Measurements from ENCODE around the gene CLPX. TPM values are rescaled to one million over a fixed set of nuclear protein-coding genes. Genes with fewer than 3 reads are reported as not detected.

Gene CLPX
- total RNA-seq, 1 donor from 2014 or later = 72.6 TPM

GRCh38 chr15:65106011-65106590 is 79.0 kb downstream of the CLPX start:
- TF ChIP-seq EZH2 (IDR thresholded peaks at IDR 0.05) = no peak
- no peak for TF ChIP-seq CTCF (IDR thresholded peaks at IDR 0.05)
- TF ChIP-seq EZH2phosphoT487 (IDR thresholded peaks at IDR 0.05) = no peak
- peaks cover 12% of the 10 kb centered on the region for H3K36me3 Mint-ChIP-seq

GRCh38 chr15:65105038-65105437 is 80.1 kb downstream of the CLPX start:
- H3K9me3 Mint-ChIP-seq = no peaks in the 10 kb centered on the region
- DNase-seq (ENCODE audit: low spot score) = no peak
- H3K79me2 ChIP-seq (ENCODE audit: low read depth) = no peaks in the 10 kb centered on the region
- no peak overlapping the region for H3K9ac ChIP-seq
- no peak overlapping the region for H3K4me2 ChIP-seq
- no peak overlapping the region for H2AFZ ChIP-seq (replicated peaks)
- no peaks in the 10 kb centered on the region for H3K4me1 ChIP-seq
- no peaks in the 10 kb centered on the region for H3K9me3 ChIP-seq (ENCODE audit: low read depth)
- H3K27me3 ChIP-seq = peaks cover 16% of the 10 kb centered on the region
- no peaks in the 10 kb centered on the region for H3K4me1 Mint-ChIP-seq
- TF ChIP-seq EZH2phosphoT487 (IDR thresholded peaks at IDR 0.05) = no peak
- no peak for TF ChIP-seq EZH2 (IDR thresholded peaks at IDR 0.05)
- no peak for TF ChIP-seq CTCF (IDR thresholded peaks at IDR 0.05)
- no peak overlapping the region for H3K4me3 Mint-ChIP-seq
- no peaks in the 10 kb centered on the region for H4K20me1 ChIP-seq (ENCODE audit: low read depth)
- H3K4me3 ChIP-seq = no peak overlapping the region
- no peak overlapping the region for H3K27ac Mint-ChIP-seq
- no peak overlapping the region for H3K27ac ChIP-seq
- H3K36me3 ChIP-seq = no peaks in the 10 kb centered on the region
- no peaks in the 10 kb centered on the region for H3K27me3 Mint-ChIP-seq (ENCODE audit: insufficient read depth, low read depth)
- peaks cover 2% of the 10 kb centered on the region for H3F3A ChIP-seq (ENCODE audit: low read depth)
- H3K36me3 Mint-ChIP-seq = peaks cover 10% of the 10 kb centered on the region

More at GRCh38 chr15:65106011-65106590, 79.0 kb downstream of the CLPX start:
- Histone ChIP-seq H4K20me1 (ENCODE audit: low read depth) (no peaks in the 10 kb centered on the region), H3K4me1 (no peaks in the 10 kb centered on the region), H3K9me3 (ENCODE audit: low read depth) (no peaks in the 10 kb centered on the region), H3K4me2 (no peak overlapping the region), H3K36me3 (no peaks in the 10 kb centered on the region), H3F3A (ENCODE audit: low read depth) (peaks cover 2% of the 10 kb centered on the region), H3K79me2 (ENCODE audit: low read depth) (no peaks in the 10 kb centered on the region), H2AFZ (replicated peaks) (no peak overlapping the region), H3K27ac (no peak overlapping the region), H3K9ac (no peak overlapping the region), H3K4me3 (no peak overlapping the region), H3K27me3 (peaks cover 16% of the 10 kb centered on the region)
- no peaks in the 10 kb centered on the region for H3K4me1 Mint-ChIP-seq
- H3K27me3 Mint-ChIP-seq (ENCODE audit: insufficient read depth, low read depth) = no peaks in the 10 kb centered on the region
- DNase-seq (ENCODE audit: low spot score) = no peak
- no peak overlapping the region for H3K4me3 Mint-ChIP-seq
- no peaks in the 10 kb centered on the region for H3K9me3 Mint-ChIP-seq
- peak overlapping the region; percentile 53 for H3K27ac Mint-ChIP-seq

- Histone ChIP-seq H3K4me2 (peak overlapping the region; percentile 78), H3F3A (ENCODE audit: low read depth) (peaks cover 2% of the 10 kb centered on the region), H4K20me1 (ENCODE audit: low read depth) (no peaks in the 10 kb centered on the region), H3K27me3 (peaks cover 16% of the 10 kb centered on the region), H3K4me1 (no peaks in the 10 kb centered on the region), H3K9me3 (ENCODE audit: low read depth) (no peaks in the 10 kb centered on the region), H2AFZ (replicated peaks) (no peak overlapping the region), H3K4me3 (peak overlapping the region; percentile 43), H3K79me2 (ENCODE audit: low read depth) (no peaks in the 10 kb centered on the region), H3K36me3 (no peaks in the 10 kb centered on the region), H3K27ac (no peak overlapping the region), H3K9ac (no peak overlapping the region)
- no peaks in the 10 kb centered on the region for H3K9me3 Mint-ChIP-seq
- H3K27ac Mint-ChIP-seq = no peak overlapping the region
- no peak for DNase-seq (ENCODE audit: low spot score)
- no peaks in the 10 kb centered on the region for H3K4me1 Mint-ChIP-seq
- no peaks in the 10 kb centered on the region for H3K27me3 Mint-ChIP-seq (ENCODE audit: insufficient read depth, low read depth)
- H3K4me3 Mint-ChIP-seq = no peak overlapping the region
- TF ChIP-seq EZH2 (IDR thresholded peaks at IDR 0.05) (no peak), CTCF (IDR thresholded peaks at IDR 0.05) (no peak), EZH2phosphoT487 (IDR thresholded peaks at IDR 0.05) (no peak)
- peaks cover 19% of the 10 kb centered on the region for H3K36me3 Mint-ChIP-seq
Observed at GRCh38 chr15:65102912-65103311, 82.2 kb downstream of the CLPX start.
